NCI-H128 (cell line): Measurements from ENCODE around the gene PRDM1.

Experiments
- DNase-seq: peaks from one replicate; lab custom pipeline; 2025; ENCODE audit not compliant: unreplicated experiment; lab: John Stamatoyannopoulos, UW

PRDM1 gene

GRCh38 chr6:106094964-106095335 is 8.8 kb downstream of the PRDM1 start:
- no peak for DNase-seq

DNA sequence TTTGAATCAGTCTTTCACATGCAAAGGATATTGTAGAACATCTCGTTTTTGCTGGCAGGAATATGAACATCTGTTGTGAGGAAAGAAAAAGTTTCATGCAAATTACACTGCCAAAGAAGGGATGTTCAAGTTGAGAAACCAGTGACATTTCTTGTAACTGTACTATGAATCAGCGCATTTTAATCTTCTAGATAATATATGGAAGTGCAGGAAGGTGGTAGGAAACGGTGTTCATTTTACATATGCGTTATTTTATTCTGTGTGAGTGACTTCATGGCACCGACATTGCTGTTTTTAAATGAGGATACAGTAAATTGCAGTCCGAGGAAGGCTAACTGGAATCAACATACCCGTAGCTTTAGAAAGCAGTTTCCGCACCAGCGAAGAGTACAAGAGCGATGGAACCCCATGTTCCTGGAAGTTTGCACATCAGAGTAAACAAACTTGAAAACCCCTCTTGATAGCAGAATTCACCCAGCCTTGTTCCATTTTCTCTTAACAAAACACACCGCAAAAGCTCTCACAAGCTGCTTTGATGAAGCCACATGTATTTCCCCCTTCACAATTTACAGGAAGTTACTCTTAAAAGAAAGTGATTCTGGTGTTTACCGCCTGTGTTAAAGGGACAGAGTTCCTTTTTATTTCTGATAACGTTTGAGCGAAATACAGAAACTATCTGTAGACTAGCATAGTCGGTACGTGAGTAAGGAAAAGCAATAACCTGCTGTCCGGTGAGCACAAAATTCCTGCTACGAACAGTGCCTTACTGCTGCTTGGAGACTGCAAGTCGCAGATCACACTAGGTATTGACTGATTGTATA is 11.5 kb downstream of the PRDM1 start:
- no peak for DNase-seq

GRCh38 chr6:106098383-106099234 is 12.5 kb downstream of the PRDM1 start:
- DNase-seq: no peak

- DNase-seq: no peak
Observed at GRCh38 chr6:106099235-106099537, 13.1 kb downstream of the PRDM1 start.

GRCh38 chr6:106100755-106101154 is 14.6 kb downstream of the PRDM1 start:
- no peak for DNase-seq

DNA sequence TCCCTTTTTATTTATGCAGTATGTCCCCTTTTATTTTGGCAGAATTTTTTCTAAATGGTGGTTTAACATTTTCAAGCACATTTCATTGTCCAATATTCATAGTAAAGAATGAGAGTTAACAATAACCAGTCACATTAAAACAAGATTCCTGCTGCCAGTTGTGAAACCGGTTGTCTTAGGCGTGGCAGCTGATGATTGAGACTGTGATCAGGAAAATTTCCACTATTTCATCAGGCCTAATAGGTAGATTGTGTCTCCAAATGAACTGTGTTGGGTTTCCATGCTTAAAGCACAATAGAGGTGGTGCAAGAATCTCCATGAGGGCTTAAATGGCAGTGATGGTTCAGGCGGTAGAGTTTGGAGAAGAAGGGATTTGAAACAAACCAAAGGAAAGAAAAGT is 15.3 kb downstream of the PRDM1 start:
- DNase-seq: no peak

GRCh38 chr6:106102034-106102433 is 15.9 kb downstream of the PRDM1 start:
- no peak for DNase-seq

DNA sequence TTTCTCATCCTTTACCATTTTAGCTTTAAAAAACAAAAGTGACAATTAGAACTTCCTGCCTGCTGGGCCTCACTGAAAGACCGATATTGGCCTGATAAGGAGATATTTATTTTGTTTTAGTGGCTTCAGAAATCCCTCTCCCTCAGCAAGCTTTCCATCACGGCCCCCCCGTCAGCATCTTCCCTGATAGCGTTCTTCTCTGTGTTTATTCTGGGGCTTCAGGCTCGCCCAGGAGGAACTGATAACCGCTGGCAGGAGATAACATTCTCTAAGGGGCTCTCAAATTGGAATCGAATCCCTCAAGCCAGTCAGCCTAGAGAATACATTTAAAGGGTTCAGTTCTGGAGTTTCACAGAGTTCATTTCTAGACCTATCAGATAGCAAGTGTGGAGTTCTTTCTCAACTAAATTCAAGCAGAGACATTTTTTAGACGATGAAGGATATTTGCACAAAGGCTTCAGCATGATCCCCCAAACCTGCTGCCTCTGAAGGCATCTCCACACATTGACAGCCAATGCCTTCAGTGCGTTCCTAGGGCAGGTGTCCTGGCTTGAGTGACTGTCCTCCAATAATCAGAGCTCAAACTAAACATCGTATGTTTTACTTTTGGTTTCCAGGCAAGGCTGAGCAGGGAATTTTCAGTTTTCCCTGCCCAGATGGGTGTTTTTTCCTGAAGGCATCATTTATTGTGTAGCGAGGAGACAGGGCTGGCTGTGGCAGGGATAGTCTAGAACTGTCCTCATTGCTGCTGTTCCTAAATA is 17.0 kb downstream of the PRDM1 start:
- DNase-seq: no peak

DNA sequence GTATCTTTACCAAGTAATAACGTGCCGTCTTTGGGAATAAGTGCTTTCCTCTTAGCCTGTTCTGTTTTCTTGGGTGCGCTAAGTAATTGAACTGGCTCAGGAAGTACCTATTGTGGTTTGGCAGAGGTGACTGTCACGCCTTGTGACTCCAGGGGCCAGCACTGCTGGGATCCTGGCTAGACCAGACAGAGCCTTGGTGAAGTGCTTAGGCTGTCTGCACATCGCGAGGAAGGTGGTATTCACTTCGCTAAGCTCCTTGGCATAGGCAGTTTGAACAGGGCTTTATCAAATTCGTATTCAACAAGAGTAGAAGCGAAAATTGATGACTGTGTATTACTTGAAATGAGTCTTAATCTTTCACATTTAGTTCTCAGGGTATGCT is 17.6 kb downstream of the PRDM1 start:
- no peak for DNase-seq

DNA sequence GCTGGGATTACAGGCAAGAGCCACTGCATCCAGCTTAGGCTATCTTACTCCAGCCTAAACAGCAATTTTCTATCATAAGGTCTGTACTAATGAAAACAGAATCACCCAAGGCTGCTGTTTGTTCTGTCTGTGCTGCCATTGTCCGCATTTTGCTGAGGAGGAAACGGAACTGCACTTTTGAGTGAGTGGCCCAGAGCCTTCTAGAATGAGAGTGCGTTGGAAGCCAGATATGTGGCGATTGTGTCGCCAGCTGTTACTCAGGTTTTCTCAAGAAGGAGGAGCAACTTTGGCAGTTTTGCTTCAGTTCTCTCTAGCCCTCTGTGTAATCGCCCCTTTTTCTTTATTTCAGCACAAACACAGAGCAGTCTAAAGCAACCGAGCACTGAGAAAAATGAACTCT is 18.3 kb downstream of the PRDM1 start:
- DNase-seq: no peak

DNA sequence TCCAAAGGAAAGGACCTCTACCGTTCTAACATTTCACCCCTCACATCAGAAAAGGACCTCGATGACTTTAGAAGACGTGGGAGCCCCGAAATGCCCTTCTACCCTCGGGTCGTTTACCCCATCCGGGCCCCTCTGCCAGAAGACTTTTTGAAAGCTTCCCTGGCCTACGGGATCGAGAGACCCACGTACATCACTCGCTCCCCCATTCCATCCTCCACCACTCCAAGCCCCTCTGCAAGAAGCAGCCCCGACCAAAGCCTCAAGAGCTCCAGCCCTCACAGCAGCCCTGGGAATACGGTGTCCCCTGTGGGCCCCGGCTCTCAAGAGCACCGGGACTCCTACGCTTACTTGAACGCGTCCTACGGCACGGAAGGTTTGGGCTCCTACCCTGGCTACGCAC is 18.8 kb downstream of the PRDM1 start:
- no peak for DNase-seq

- DNase-seq: no peak
Observed at GRCh38 chr6:106105493-106105892, 19.4 kb downstream of the PRDM1 start.

- no peak for DNase-seq
Observed at GRCh38 chr6:106106276-106107042, 20.3 kb downstream of the PRDM1 start.

DNA sequence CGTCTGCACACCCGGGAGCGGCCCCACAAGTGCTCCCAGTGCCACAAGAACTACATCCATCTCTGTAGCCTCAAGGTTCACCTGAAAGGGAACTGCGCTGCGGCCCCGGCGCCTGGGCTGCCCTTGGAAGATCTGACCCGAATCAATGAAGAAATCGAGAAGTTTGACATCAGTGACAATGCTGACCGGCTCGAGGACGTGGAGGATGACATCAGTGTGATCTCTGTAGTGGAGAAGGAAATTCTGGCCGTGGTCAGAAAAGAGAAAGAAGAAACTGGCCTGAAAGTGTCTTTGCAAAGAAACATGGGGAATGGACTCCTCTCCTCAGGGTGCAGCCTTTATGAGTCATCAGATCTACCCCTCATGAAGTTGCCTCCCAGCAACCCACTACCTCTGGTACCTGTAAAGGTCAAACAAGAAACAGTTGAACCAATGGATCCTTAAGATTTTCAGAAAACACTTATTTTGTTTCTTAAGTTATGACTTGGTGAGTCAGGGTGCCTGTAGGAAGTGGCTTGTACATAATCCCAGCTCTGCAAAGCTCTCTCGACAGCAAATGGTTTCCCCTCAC is 21.0 kb downstream of the PRDM1 start:
- no peak for DNase-seq

DNA sequence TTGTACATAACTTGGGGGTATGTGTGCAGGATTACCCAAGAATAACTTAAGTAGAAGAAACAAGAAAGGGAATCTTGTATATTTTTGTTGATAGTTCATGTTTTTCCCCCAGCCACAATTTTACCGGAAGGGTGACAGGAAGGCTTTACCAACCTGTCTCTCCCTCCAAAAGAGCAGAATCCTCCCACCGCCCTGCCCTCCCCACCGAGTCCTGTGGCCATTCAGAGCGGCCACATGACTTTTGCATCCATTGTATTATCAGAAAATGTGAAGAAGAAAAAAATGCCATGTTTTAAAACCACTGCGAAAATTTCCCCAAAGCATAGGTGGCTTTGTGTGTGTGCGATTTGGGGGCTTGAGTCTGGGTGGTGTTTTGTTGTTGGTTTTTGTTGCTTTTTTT is 22.0 kb downstream of the PRDM1 start:
- DNase-seq: no peak

- no peak for DNase-seq
Observed at GRCh38 chr6:106109029-106109428, 22.9 kb downstream of the PRDM1 start.

GRCh38 chr6:106110164-106110826 is 24.2 kb downstream of the PRDM1 start:
- DNase-seq: no peak

DNA sequence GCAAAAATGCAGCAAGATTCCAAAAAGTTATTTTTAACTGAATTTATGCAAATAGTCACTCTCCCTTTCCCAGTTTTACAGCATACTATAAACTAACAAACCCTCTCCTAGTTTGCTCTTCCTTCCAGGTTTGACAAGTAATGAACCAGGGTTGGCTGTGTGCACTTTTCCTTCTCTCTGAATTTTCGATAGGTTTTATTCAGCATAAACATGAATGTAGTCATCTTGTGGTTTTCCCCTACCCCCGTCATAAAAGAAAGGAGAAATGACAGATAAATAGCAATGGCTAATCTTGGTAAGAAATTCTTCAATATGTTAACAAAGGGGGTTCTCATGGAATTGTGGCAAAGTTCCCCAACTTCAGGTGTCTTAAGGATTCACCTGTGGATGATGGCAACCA is 26.3 kb downstream of the PRDM1 start:
- DNase-seq: no peak

DNA sequence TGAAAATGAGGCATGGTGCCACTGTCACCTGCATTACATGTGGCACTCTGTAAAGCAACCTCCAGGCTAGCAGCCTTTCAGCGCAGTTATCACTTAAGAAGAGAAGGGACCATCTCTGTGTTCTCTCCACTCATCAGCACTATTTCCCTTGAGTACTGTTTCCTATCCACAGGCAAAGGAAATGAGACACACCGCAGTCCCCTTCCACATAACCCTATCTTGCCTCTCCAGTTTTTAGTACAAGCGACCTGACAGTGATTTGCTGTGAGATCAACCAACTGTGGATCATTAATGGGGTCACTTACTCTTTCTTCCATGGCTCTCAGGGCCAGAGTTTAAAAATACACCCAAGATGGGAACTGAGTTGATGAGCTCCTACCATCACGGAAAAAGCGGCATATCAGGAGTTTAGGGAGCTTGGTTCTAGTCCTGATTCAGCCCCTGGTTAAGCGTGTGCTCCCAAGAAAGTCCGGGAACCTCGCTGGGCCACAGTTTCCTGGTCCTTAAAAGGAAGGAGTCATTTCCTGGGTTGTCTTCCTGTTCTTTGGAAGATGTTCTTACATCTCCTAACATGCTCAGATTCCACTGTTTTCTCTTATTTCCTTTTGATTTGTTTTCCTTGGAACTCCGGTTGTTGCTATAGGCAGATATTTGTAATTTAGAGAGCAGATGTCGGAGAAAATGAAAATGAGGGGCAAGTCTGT is 27.3 kb downstream of the PRDM1 start:
- DNase-seq: no peak

DNA sequence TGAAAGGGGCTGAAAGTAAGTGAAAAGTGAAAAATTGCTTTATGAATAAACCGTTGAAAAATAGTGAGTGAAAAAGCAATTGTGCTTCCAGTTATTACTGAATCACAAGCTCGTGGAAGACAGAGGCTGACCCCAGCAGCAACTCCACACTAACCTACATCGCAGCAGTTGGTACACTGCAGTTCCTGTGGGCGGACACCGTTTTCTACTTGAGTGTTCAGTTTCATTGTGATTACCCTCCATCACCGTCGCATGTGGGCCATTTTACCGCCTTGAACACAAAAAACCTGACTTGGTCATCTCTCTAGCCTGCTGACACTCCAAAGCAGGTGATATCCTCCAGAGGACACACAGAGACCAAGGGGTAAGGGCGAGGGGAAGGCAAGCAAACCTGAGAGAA is 28.4 kb downstream of the PRDM1 start:
- DNase-seq: no peak
